Raji (cell line): Measurements from ENCODE around the gene ARGFX.

Experiments used
- POLR2A ChIP-seq: IDR thresholded peaks from 2 replicates; pipeline ENCODE4 v1.6.1; 2011; ENCODE audit warnings: low read depth, low read length, control low read depth; ENCODE audit not compliant: insufficient read depth

The ARGFX gene

GRCh38 chr3:121592856-121593702, 25.3 kb downstream of the ARGFX start, which contains the start of gene FBXO40:
TSS of gene FBXO40 (plus strand) at chr3:121593379. CDS start at chr3:121620576, 27,197 bp downstream.
- no peak for TF ChIP-seq POLR2A

DNA sequence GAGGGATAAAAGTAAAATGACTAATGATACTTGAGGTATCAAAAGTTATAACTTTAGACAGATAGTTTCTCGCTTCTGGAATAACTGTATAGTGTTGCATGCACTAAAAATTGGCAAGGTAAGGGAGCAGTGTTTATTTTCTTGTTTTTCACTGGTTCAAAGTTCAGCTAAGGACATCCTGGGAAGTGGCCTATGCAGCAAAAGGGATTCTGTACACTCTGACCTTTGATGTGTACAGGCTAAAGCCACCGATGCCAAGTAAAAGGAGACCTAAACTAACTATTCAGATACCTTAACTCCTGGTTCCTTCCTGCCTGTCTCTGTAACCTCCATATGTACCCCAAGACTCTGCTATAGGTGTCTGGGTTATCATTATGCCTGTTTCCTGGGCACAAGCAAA, 27.1 kb downstream of the ARGFX start:
- TF ChIP-seq POLR2A = no peak

DNA sequence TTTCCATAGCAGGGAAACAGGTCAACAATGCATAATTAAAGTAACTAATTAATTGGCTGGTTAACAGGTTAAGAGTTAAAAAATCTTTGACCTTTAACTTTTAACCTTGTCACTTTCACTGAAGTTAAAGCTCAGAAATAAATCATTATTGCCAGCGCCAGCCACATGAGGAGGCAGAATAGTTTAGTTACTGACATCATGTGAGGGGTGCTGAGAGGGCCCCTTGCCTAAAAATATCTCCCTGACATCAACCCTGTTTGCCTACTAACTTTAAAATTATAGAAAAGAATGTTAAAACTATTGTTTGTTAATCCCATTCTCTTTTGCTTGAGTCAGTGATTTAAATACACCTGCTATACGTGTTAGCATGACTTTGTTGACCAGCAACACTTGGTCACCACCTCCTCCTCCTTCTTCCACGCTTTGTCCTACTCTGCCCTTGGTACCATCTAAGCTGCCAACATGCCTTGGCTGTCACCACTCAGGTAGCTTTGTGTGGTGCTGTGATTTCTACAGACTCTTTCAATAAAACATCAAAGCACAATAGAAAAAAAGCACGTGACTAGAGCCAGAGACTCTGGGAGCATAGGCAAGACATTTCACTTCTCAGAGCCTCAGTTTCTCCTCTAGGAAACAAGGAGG, 28.1 kb downstream of the ARGFX start:
- no peak for TF ChIP-seq POLR2A

GRCh38 chr3:121598564-121598963, 30.8 kb downstream of the ARGFX start:
- no peak for TF ChIP-seq POLR2A

GRCh38 chr3:121601212-121601812, 33.6 kb downstream of the ARGFX start:
- TF ChIP-seq POLR2A = no peak

DNA sequence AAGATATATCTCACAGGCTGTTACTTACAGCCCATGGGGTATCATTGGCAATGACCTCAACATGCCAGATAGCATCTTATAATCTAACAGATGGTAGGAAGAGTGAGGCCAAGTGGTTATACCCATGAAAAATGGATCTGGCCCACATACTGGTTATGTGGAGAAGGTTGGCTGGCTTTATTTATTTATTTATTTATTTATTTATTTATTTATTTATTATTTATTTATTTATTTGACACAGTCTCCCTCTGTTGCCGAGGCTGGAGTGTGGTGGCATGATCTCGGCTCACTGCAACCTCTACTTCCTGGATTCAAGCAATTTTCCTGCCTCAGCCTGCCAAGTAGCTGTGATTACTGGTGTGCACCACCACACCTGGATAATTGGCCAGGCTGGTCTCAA, 37.0 kb downstream of the ARGFX start:
- TF ChIP-seq POLR2A = no peak

GRCh38 chr3:121606106-121606505, 38.4 kb downstream of the ARGFX start:
- no peak for TF ChIP-seq POLR2A
